HepG2 (cell line): ENCODE measurements around the gene PPIA. TPM values are rescaled to one million over a fixed set of nuclear protein-coding genes. Genes with fewer than 3 reads are reported as not detected.

ENCODE experiments used
- ATF5 ChIP-seq: sonication (generic); formaldehyde crosslinking; IDR thresholded peaks from 2 replicates; pipeline ENCODE4 v1.4.0; 2020; ENCODE audit warnings: mild to moderate bottlenecking, low read depth, missing genetic modification reagents
- CENPBD1 ChIP-seq: sonication (generic); formaldehyde crosslinking; IDR thresholded peaks from 2 replicates; pipeline ENCODE4 v1.8.0; 2022; ENCODE audit warnings: missing genetic modification reagents, low read depth, mild to moderate bottlenecking, borderline replicate concordance
- E2F1 ChIP-seq: sonication (generic); formaldehyde crosslinking; IDR thresholded peaks from 2 replicates; pipeline ENCODE4 v1.5.0; 2020; ENCODE audit warnings: missing genetic modification reagents
- IRF2 ChIP-seq: IDR thresholded peaks from 2 replicates; pipeline ENCODE4 v1.6.1; 2018; ENCODE audit warnings: missing genetic modification reagents, missing compliant biosample characterization
- KDM4B ChIP-seq: sonication (generic); formaldehyde crosslinking; IDR thresholded peaks from 2 replicates; pipeline ENCODE4 v1.4.0; 2020; ENCODE audit warnings: missing genetic modification reagents
- LRRFIP1 ChIP-seq: sonication (generic); formaldehyde crosslinking; conservative IDR thresholded peaks from 2 replicates; pipeline ENCODE4 v1.4.0; 2020; ENCODE audit warnings: missing genetic modification reagents
- NFATC3 ChIP-seq: sonication (generic); formaldehyde crosslinking; IDR thresholded peaks from 2 replicates; pipeline ENCODE4 v1.5.1; 2020; ENCODE audit warnings: mild to moderate bottlenecking, missing genetic modification reagents
- POLR2A ChIP-seq, 2 experiments: IDR thresholded peaks; 2 replicates each; pipeline ENCODE4 v1.6.1; 2011; ENCODE audit warnings: low read depth in 2 of 2, low read length in 2 of 2, mild to moderate bottlenecking in 1 of 2, moderate library complexity in 1 of 2; ENCODE audit not compliant: insufficient read depth in 1 of 2
- SALL2 ChIP-seq: sonication (generic); formaldehyde crosslinking; IDR thresholded peaks from 2 replicates; pipeline ENCODE4 v1.8.1; 2023; ENCODE audit warnings: mild to moderate bottlenecking, missing genetic modification reagents, inconsistent platforms
- YEATS4 ChIP-seq: sonication (generic); formaldehyde crosslinking; IDR thresholded peaks from 2 replicates; pipeline ENCODE4 v1.4.0; 2020; ENCODE audit warnings: missing genetic modification reagents, borderline replicate concordance
- ZHX1 ChIP-seq: sonication (generic); formaldehyde crosslinking; IDR thresholded peaks from 2 replicates; pipeline ENCODE4 v1.8.1; 2022; ENCODE audit warnings: low read depth, mild to moderate bottlenecking, missing genetic modification reagents
- ZNF10 ChIP-seq: sonication (generic); formaldehyde crosslinking; IDR thresholded peaks from 2 replicates; pipeline ENCODE4 v1.4.0; 2020; ENCODE audit warnings: mild to moderate bottlenecking, low read depth, missing genetic modification reagents, borderline replicate concordance
- ZNF362 ChIP-seq: sonication (generic); formaldehyde crosslinking; IDR thresholded peaks from 2 replicates; pipeline ENCODE4 v1.4.0; 2020; ENCODE audit warnings: missing genetic modification reagents, mild to moderate bottlenecking, borderline replicate concordance
- ZNF382 ChIP-seq: sonication (generic); formaldehyde crosslinking; IDR thresholded peaks from 2 replicates; pipeline ENCODE4 v1.5.0; 2020; ENCODE audit warnings: missing genetic modification reagents, mild to moderate bottlenecking, borderline replicate concordance
- ZNF549 ChIP-seq: sonication (generic); formaldehyde crosslinking; IDR thresholded peaks from 2 replicates; pipeline ENCODE4 v1.5.0; 2020; ENCODE audit warnings: missing genetic modification reagents
- ZNF564 ChIP-seq: sonication (generic); formaldehyde crosslinking; IDR thresholded peaks from 2 replicates; pipeline ENCODE4 v1.8.1; 2023; ENCODE audit warnings: mild to moderate bottlenecking, missing genetic modification reagents
- ZNF572 ChIP-seq: sonication (generic); formaldehyde crosslinking; IDR thresholded peaks from 2 replicates; pipeline ENCODE4 v1.5.1; 2020; ENCODE audit warnings: mild to moderate bottlenecking, missing genetic modification reagents
- ZNF615 ChIP-seq: sonication (generic); formaldehyde crosslinking; IDR thresholded peaks from 2 replicates; pipeline ENCODE4 v1.5.0; 2020; ENCODE audit warnings: mild to moderate bottlenecking, missing genetic modification reagents, borderline replicate concordance
- ZNF883 ChIP-seq: sonication (generic); formaldehyde crosslinking; IDR thresholded peaks from 2 replicates; pipeline ENCODE4 v1.5.1; 2020; ENCODE audit warnings: mild to moderate bottlenecking, missing genetic modification reagents; ENCODE audit errors: not compliant biosample characterization
- polyA plus RNA-seq, 8 experiments: library from polyadenylated mRNA; depleted of rRNA in 3 of 8; stranded (reverse) in 7 of 8; unstranded in 1 of 8; fragments of >200 nt; fragmentation: Illumina TruSeq in 4 of 8; extraction: Trizol in 4 of 8; gene quantifications; 2 replicates each; pipeline versions ENCODE4 v1.2.1 to v1.2.3, GENCODE V29; 2011 to 2016; ENCODE audit warnings: low read depth in 4 of 8, missing spikeins in 1 of 8, mixed read lengths in 1 of 8; ENCODE audit not compliant: insufficient read depth in 1 of 8
- total RNA-seq, 5 experiments: library from RNA; depleted of rRNA; stranded (reverse); fragments of >200 nt; fragmentation: Illumina TruSeq; extraction: Trizol; gene quantifications; 2 replicates each; pipeline ENCODE4 v1.2.3, GENCODE V29; 2016; ENCODE audit warnings: low read depth in 1 of 5

The PPIA gene
- total and polyA plus RNA-seq, 2 of the 13 experiments (the other 11 are each of a cell fraction or from before 2014, with no cell fraction given) = 2,268 to 3,010 TPM

GRCh38 chr7:44796504-44797328 is at the start of gene PPIA (continued):
- TF ChIP-seq CENPBD1 (no peak), ZNF883 (peak; percentile 60), ZHX1 (CRISPR knock-in tag) (no peak), ZNF615 (CRISPR knock-in tag) (no peak), ZNF10 (no peak), ZNF564 (CRISPR knock-in tag) (no peak), ZNF362 (CRISPR knock-in tag) (no peak), LRRFIP1 (no peak), SALL2 (CRISPR knock-in tag) (peak; percentile 80; the same call in 1 of the 2 replicates), E2F1 (CRISPR knock-in tag) (peak; percentile 96), YEATS4 (CRISPR knock-in tag) (peak; percentile 86), ZNF549 (CRISPR knock-in tag) (0 out of 2 replicates have a peak, but pooled peaks have one; percentile 68), KDM4B (CRISPR knock-in tag) (no peak), ATF5 (CRISPR knock-in tag) (0 out of 2 replicates have a peak, but pooled peaks have one; percentile 79), ZNF572 (CRISPR knock-in tag) (0 out of 2 replicates have a peak, but pooled peaks have one; percentile 27), ZNF382 (no peak), NFATC3 (CRISPR knock-in tag) (no peak; the same call in 1 of the 2 replicates), IRF2 (no peak), POLR2A (IDR thresholded peaks at IDR 0.05; ENCODE audit: insufficient read depth in 1 of 2, low read depth in 2 of 2, low read length in 2 of 2) (peak; percentile 91 to 92)
